Measurements from ENCODE around the gene MRPS25. TPM values are rescaled to one million over a fixed set of nuclear protein-coding genes. Genes with fewer than 3 reads are reported as not detected.

Gene MRPS25
- total and polyA plus RNA-seq, 9 of the 15 experiments (the other 6 are each of a cell fraction or from before 2014, with no cell fraction given) = 34.3 to 129 (median 78.2) TPM

DNA sequence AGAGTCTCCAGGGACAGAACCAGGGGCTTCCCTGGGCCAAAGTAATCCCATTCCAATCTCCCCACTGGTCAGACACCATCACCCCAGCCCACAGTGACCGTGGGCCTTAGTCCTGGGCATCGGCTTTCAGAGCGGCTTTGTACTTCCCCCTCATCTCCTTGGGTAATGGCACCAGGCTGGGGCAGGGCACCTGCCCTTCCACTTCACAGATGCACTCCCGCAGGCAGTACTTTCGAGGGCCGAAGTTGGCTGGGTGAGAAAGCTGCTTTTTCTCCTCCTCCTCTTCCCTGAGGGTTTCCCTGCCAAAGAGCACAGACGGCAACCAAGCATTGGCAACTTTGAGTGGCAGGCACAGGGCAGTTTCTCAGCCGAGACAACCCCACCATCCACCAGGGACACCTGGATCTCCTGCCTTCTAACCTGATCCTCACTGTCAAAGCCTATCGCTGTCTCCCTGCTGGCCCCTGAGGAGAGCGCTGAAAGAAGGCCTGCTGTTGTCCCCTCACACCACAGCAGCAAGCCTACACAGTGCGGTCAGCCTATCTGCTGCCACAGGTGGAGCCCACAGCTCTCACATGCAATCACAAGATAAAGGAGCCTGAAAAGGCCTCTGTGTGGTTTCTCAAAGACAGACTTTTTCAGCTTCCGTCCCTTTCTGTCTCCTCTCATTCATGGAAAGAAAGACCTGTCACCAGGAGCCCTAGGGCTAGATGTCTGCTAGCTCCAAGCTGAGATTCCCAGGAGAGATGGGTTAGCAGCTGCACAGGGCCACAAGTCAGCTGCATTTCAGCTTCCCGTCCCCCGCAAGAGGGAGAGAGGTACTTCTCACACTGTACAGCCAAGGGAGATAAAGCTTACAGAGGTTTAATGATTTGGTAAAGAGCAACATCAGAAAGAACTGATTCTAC, 12.5 kb downstream of the MRPS25 start (continued):
- TF ChIP-seq, protein P1, sequence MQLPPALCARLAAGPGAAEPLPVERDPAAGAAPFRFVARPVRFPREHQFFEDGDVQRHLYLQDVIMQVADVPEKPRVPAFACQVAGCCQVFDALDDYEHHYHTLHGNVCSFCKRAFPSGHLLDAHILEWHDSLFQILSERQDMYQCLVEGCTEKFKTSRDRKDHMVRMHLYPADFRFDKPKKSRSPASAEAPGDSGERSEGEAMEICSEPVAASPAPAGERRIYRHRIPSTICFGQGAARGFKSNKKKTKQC (CRISPR knock-in tag; IDR thresholded peaks at IDR 0.05) = peak; percentile 35; the same call in 1 of the 2 replicates
- TF ChIP-seq SMARCB1 (IDR thresholded peaks at IDR 0.05; ENCODE audit: insufficient read length, low read depth) (no peak), ZNF707 (CRISPR knock-in tag; conservative IDR thresholded peaks at IDR 0.05) (no peak), FOXA1 (IDR thresholded peaks at IDR 0.05; ENCODE audit: borderline replicate concordance) (no peak), RFX7 (CRISPR knock-in tag; IDR thresholded peaks at IDR 0.05) (no peak), ZNF436 (CRISPR knock-in tag; IDR thresholded peaks at IDR 0.05) (no peak), SMARCA4 (IDR thresholded peaks at IDR 0.05) (peak; percentile 98), BMI1 (IDR thresholded peaks at IDR 0.05; ENCODE audit: low read length) (no peak), DPF2 (IDR thresholded peaks at IDR 0.05) (peak; percentile 98), U2AF2 (optimal IDR thresholded peaks at IDR 0.05; ENCODE audit: low read depth, low read length) (no peak), ESRRA (IDR thresholded peaks at IDR 0.05; ENCODE audit: borderline replicate concordance, low read depth) (peak; percentile 95; the same call in 1 of the 2 replicates), ELF2 (CRISPR knock-in tag; IDR thresholded peaks at IDR 0.05) (no peak), ZNF232 (CRISPR knock-in tag; IDR thresholded peaks at IDR 0.05) (no peak), SOX6 (IDR thresholded peaks at IDR 0.05) (peak; percentile 97), PCBP2 (IDR thresholded peaks at IDR 0.05; ENCODE audit: low read depth, low read length, poor library complexity, severe bottlenecking) (no peak), ZFP30 (CRISPR knock-in tag; IDR thresholded peaks at IDR 0.05; ENCODE audit: borderline replicate concordance) (no peak), IRF2 (CRISPR knock-in tag; IDR thresholded peaks at IDR 0.05) (no peak), MTF1 (CRISPR knock-in tag; IDR thresholded peaks at IDR 0.05; ENCODE audit: borderline replicate concordance) (no peak)
- TF ChIP-seq, protein P2, sequence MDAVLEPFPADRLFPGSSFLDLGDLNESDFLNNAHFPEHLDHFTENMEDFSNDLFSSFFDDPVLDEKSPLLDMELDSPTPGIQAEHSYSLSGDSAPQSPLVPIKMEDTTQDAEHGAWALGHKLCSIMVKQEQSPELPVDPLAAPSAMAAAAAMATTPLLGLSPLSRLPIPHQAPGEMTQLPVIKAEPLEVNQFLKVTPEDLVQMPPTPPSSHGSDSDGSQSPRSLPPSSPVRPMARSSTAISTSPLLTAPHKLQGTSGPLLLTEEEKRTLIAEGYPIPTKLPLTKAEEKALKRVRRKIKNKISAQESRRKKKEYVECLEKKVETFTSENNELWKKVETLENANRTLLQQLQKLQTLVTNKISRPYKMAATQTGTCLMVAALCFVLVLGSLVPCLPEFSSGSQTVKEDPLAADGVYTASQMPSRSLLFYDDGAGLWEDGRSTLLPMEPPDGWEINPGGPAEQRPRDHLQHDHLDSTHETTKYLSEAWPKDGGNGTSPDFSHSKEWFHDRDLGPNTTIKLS (IDR thresholded peaks at IDR 0.05; ENCODE audit: borderline replicate concordance, low read depth) = peak; percentile 41; the same call in 1 of the 2 replicates
- TF ChIP-seq, protein P3, sequence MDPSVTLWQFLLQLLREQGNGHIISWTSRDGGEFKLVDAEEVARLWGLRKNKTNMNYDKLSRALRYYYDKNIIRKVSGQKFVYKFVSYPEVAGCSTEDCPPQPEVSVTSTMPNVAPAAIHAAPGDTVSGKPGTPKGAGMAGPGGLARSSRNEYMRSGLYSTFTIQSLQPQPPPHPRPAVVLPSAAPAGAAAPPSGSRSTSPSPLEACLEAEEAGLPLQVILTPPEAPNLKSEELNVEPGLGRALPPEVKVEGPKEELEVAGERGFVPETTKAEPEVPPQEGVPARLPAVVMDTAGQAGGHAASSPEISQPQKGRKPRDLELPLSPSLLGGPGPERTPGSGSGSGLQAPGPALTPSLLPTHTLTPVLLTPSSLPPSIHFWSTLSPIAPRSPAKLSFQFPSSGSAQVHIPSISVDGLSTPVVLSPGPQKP (CRISPR knock-in tag; IDR thresholded peaks at IDR 0.05) = no peak
- TF ChIP-seq, protein P4, sequence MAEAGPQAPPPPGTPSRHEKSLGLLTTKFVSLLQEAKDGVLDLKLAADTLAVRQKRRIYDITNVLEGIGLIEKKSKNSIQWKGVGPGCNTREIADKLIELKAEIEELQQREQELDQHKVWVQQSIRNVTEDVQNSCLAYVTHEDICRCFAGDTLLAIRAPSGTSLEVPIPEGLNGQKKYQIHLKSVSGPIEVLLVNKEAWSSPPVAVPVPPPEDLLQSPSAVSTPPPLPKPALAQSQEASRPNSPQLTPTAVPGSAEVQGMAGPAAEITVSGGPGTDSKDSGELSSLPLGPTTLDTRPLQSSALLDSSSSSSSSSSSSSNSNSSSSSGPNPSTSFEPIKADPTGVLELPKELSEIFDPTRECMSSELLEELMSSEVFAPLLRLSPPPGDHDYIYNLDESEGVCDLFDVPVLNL (CRISPR knock-in tag; IDR thresholded peaks at IDR 0.05; ENCODE audit: low read depth) = no peak
- TF ChIP-seq, protein P5, sequence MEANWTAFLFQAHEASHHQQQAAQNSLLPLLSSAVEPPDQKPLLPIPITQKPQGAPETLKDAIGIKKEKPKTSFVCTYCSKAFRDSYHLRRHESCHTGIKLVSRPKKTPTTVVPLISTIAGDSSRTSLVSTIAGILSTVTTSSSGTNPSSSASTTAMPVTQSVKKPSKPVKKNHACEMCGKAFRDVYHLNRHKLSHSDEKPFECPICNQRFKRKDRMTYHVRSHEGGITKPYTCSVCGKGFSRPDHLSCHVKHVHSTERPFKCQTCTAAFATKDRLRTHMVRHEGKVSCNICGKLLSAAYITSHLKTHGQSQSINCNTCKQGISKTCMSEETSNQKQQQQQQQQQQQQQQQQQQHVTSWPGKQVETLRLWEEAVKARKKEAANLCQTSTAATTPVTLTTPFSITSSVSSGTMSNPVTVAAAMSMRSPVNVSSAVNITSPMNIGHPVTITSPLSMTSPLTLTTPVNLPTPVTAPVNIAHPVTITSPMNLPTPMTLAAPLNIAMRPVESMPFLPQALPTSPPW (CRISPR knock-in tag; IDR thresholded peaks at IDR 0.05) = peak; percentile 79

All from K562 (cell line).